H1 (cell line): ENCODE measurements around the gene GJB6. TPM values are rescaled to one million over a fixed set of nuclear protein-coding genes. Genes with fewer than 3 reads are reported as not detected.

ENCODE experiments used
- CTCF ChIA-PET: fragments of 300-600 bp; sonication (Branson Sonifier 250); formaldehyde crosslinking; loops from one replicate; lab custom pipeline; 2021; ENCODE audit not compliant: partially characterized antibody; lab: Charles Lee
- POLR2A ChIA-PET: fragments of 300-600 bp; sonication (Branson Sonifier 250); formaldehyde crosslinking; loops from one replicate; lab custom pipeline; 2021; ENCODE audit warnings: inconsistent platforms; ENCODE audit not compliant: partially characterized antibody; lab: Charles Lee
- DNase-seq, 2 experiments: peaks; one replicate each; pipeline versions ENCODE4 v3.0.0 to v3.0.0-alpha.2; 2010 to 2022; ENCODE audit warnings: low spot score in 2 of 2, low read depth in 1 of 2, mixed read lengths in 1 of 2
- FAIRE-seq: peaks from 2 replicates; lab custom pipeline; 2011; peaks lifted over from hg19 to GRCh38; lab: Jason Lieb, UNC
- H2AFZ ChIP-seq: 2 replicates; pipeline ENCODE4 v1.8.1; 2012; ENCODE audit warnings: low read length, inconsistent platforms
- H2AK5ac ChIP-seq: 2 replicates; pipeline ENCODE4 v1.6.1; 2013; ENCODE audit warnings: low read depth, low read length
- H2BK120ac ChIP-seq: replicated peaks from 2 replicates; pipeline ENCODE3; 2013; ENCODE audit warnings: low read depth, low read length, inconsistent platforms
- H2BK12ac ChIP-seq: 2 replicates; pipeline ENCODE4 v1.6.1; 2013; ENCODE audit warnings: low read depth, low read length
- H2BK15ac ChIP-seq: 2 replicates; pipeline ENCODE4 v1.6.1; 2013; ENCODE audit warnings: low read length
- H2BK20ac ChIP-seq: 2 replicates; pipeline ENCODE4 v1.6.1; 2013; ENCODE audit warnings: low read length
- H2BK5ac ChIP-seq: 2 replicates; pipeline ENCODE4 v1.6.1; 2013; ENCODE audit warnings: low read depth, low read length
- H3K14ac ChIP-seq: 2 replicates; pipeline ENCODE4 v1.6.1; 2013; ENCODE audit warnings: inconsistent platforms; ENCODE audit not compliant: insufficient read length
- H3K18ac ChIP-seq: 2 replicates; pipeline ENCODE4 v1.6.1; 2013; ENCODE audit warnings: low read length; ENCODE audit errors: extremely low read depth
- H3K23ac ChIP-seq: 2 replicates; pipeline ENCODE4 v1.6.1; 2013; ENCODE audit warnings: inconsistent platforms; ENCODE audit not compliant: insufficient read length
- H3K23me2 ChIP-seq: 2 replicates; pipeline ENCODE4 v1.6.1; 2013; ENCODE audit warnings: low read depth, low read length
- H3K27ac ChIP-seq: 2 replicates; pipeline ENCODE4 v1.6.1; 2011; ENCODE audit warnings: low read depth, low read length, inconsistent platforms
- H3K27me3 ChIP-seq, 4 experiments: replicated peaks in 1 of 4; 1 replicate in 1 of 4; 2 replicates in 3 of 4; pipeline versions ENCODE4 v1.6.1 to v1.8.1; 2011 to 2013; ENCODE audit warnings: low read length in 3 of 4, mild to moderate bottlenecking in 3 of 4, inconsistent platforms in 2 of 4, mixed read lengths in 2 of 4, moderate library complexity in 1 of 4; ENCODE audit not compliant: control insufficient read depth in 3 of 4, insufficient read depth in 3 of 4; ENCODE audit errors: extremely low read depth in 1 of 4
- H3K36me3 ChIP-seq, 4 experiments: 2 replicates each; pipeline versions ENCODE4 v1.6.1 to v1.8.1; 2011 to 2013; ENCODE audit warnings: mild to moderate bottlenecking in 4 of 4, low read length in 3 of 4, moderate library complexity in 2 of 4, control low read depth in 1 of 4, inconsistent platforms in 1 of 4; ENCODE audit not compliant: insufficient read depth in 4 of 4, control insufficient read depth in 2 of 4
- H3K4ac ChIP-seq: replicated peaks from 2 replicates; pipeline ENCODE3; 2013; ENCODE audit warnings: low read length, low read depth, mixed read lengths, inconsistent platforms; ENCODE audit not compliant: insufficient read length
- H3K4me1 ChIP-seq, 4 experiments: replicated peaks in 1 of 4; 1 replicate in 1 of 4; 2 replicates in 3 of 4; pipeline versions ENCODE4 v1.6.1 to v1.8.1; 2011 to 2013; ENCODE audit warnings: low read length in 3 of 4, inconsistent platforms in 2 of 4, mixed read lengths in 1 of 4; ENCODE audit not compliant: insufficient read depth in 4 of 4, control insufficient read depth in 3 of 4
- H3K4me2 ChIP-seq, 2 experiments: 2 replicates each; pipeline versions ENCODE4 v1.6.1 to v1.8.1; 2011 to 2013; ENCODE audit warnings: low read depth in 2 of 2, low read length in 2 of 2, control low read depth in 1 of 2, inconsistent platforms in 1 of 2, mild to moderate bottlenecking in 1 of 2; ENCODE audit not compliant: insufficient read depth in 1 of 2
- H3K4me3 ChIP-seq, 4 experiments: fragments of 200-600, 300-600 bp in 1 of 4; sonication (generic), shearing (Covaris generic), sonication (Bioruptor Twin) in 1 of 4; 2 replicates each; pipeline versions ENCODE4 v1.5.1 to v1.8.1; 2011 to 2016; ENCODE audit warnings: low read length in 4 of 4, low read depth in 3 of 4, control low read depth in 2 of 4, inconsistent platforms in 2 of 4, mild to moderate bottlenecking in 2 of 4, mixed read lengths in 1 of 4, moderate library complexity in 1 of 4; ENCODE audit not compliant: insufficient read depth in 2 of 4; ENCODE audit errors: extremely low read depth in 1 of 4
- H3K56ac ChIP-seq: replicated peaks from 2 replicates; pipeline ENCODE3; 2013; ENCODE audit warnings: low read depth, mild to moderate bottlenecking, mixed read lengths, low read length, inconsistent platforms; ENCODE audit not compliant: insufficient read length
- H3K79me1 ChIP-seq: 2 replicates; pipeline ENCODE4 v1.6.1; 2013; ENCODE audit warnings: low read depth, low read length, control low read depth
- H3K79me2 ChIP-seq, 2 experiments: 2 replicates each; pipeline versions ENCODE4 v1.6.1 to v1.8.1; 2012 to 2013; ENCODE audit warnings: low read length in 2 of 2, mild to moderate bottlenecking in 2 of 2, inconsistent platforms in 1 of 2; ENCODE audit not compliant: insufficient read depth in 2 of 2, control insufficient read depth in 1 of 2
- H3K9ac ChIP-seq, 4 experiments: replicated peaks in 1 of 4; 1 replicate in 1 of 4; 2 replicates in 3 of 4; pipeline versions ENCODE4 v1.6.1 to v1.8.1; 2011 to 2013; ENCODE audit warnings: low read depth in 3 of 4, low read length in 3 of 4, control low read depth in 2 of 4, mild to moderate bottlenecking in 2 of 4, moderate library complexity in 2 of 4, inconsistent platforms in 1 of 4; ENCODE audit errors: extremely low read depth in 1 of 4
- H3K9me3 ChIP-seq, 2 experiments: 2 replicates each; pipeline versions ENCODE4 v1.6.1 to v1.8.1; 2012 to 2013; ENCODE audit warnings: mild to moderate bottlenecking in 2 of 2, moderate library complexity in 2 of 2, control low read depth in 1 of 2, inconsistent platforms in 1 of 2, low read depth in 1 of 2, low read length in 1 of 2, mixed read lengths in 1 of 2; ENCODE audit not compliant: insufficient read depth in 2 of 2
- H4K20me1 ChIP-seq, 2 experiments: replicated peaks in 1 of 2; 2 replicates each; pipeline versions ENCODE3 to v1.8.1; 2011 to 2013; ENCODE audit warnings: inconsistent platforms in 2 of 2, low read length in 2 of 2, mild to moderate bottlenecking in 1 of 2; ENCODE audit not compliant: insufficient read depth in 2 of 2, control insufficient read depth in 1 of 2
- H4K5ac ChIP-seq: 2 replicates; pipeline ENCODE4 v1.6.1; 2013; ENCODE audit warnings: low read length, low read depth, mixed read lengths, inconsistent platforms; ENCODE audit not compliant: insufficient read length
- H4K8ac ChIP-seq: 2 replicates; pipeline ENCODE4 v1.8.0; 2013; ENCODE audit warnings: mild to moderate bottlenecking, moderate library complexity, low read length, inconsistent platforms; ENCODE audit not compliant: insufficient read depth; ENCODE audit errors: extremely low read depth
- H4K91ac ChIP-seq: replicated peaks from 2 replicates; pipeline ENCODE3; 2013; ENCODE audit warnings: low read length, mixed read lengths, inconsistent platforms; ENCODE audit not compliant: insufficient read length
- HDAC2 ChIP-seq, 2 experiments: fragments of 300-600 bp in 1 of 2; sonication (generic) in 1 of 2; IDR thresholded peaks; 2 replicates each; pipeline ENCODE4 v1.6.1; 2011 to 2012; ENCODE audit warnings: low read depth in 2 of 2, low read length in 2 of 2, mild to moderate bottlenecking in 2 of 2, moderate library complexity in 2 of 2, borderline replicate concordance in 1 of 2, inconsistent platforms in 1 of 2
- NANOG ChIP-seq: IDR thresholded peaks from 2 replicates; pipeline ENCODE4 v1.6.1; 2011; ENCODE audit warnings: low read length, low read depth, mild to moderate bottlenecking, inconsistent platforms; ENCODE audit not compliant: insufficient read depth, poor library complexity, severe bottlenecking
- NRF1 ChIP-seq: IDR thresholded peaks from 2 replicates; pipeline ENCODE4 v1.6.1; 2011; ENCODE audit warnings: mild to moderate bottlenecking, low read depth, low read length, improper control_type of control experiment
- RFX5 ChIP-seq: IDR thresholded peaks from 2 replicates; pipeline ENCODE4 v1.6.1; 2011; ENCODE audit warnings: low read depth, low read length, improper control_type of control experiment, borderline replicate concordance
- SIN3A ChIP-seq, 2 experiments: IDR thresholded peaks in 1 of 2; conservative IDR thresholded peaks in 1 of 2; 2 replicates each; pipeline ENCODE4 v1.6.1; 2011 to 2012; ENCODE audit warnings: low read length in 2 of 2, improper control_type of control experiment in 1 of 2, low read depth in 1 of 2, mild to moderate bottlenecking in 1 of 2
- SRF ChIP-seq: IDR thresholded peaks from 2 replicates; pipeline ENCODE4 v1.6.1; 2011; ENCODE audit warnings: mild to moderate bottlenecking, low read depth, low read length, moderate library complexity
- WGBS, 2 experiments: shearing (Covaris generic) in 1 of 2; methylation state at CpG; one replicate each; pipeline versions ENCODE4 v1.1.6 to v1.1.7; 2013 to 2015; ENCODE audit warnings: low lambda C conversion rate in 2 of 2, mixed read lengths in 2 of 2, inconsistent platforms in 1 of 2, low coverage in 1 of 2, missing lambda C conversion rate in 1 of 2; ENCODE audit not compliant: insufficient replicate concordance in 2 of 2, insufficient coverage in 1 of 2, insufficient read length in 1 of 2; ENCODE audit errors: extremely low coverage in 1 of 2, missing lambda C conversion rate in 1 of 2; 5-methylcytosine and 5-hydroxymethylcytosine counted together
- polyA plus RNA-seq, 7 experiments: library from polyadenylated mRNA; depleted of rRNA in 3 of 7; stranded (reverse) in 5 of 7; unstranded in 2 of 7; fragments of >200 nt in 5 of 7; fragments of 200-250 nt in 2 of 7; gene quantifications; 1 replicate in 5 of 7; 2 replicates in 1 of 7; 4 replicates in 1 of 7; pipeline versions ENCODE4 v1.2.1 to v1.2.3, GENCODE V29; 2011 to 2013; ENCODE audit warnings: missing spikeins in 2 of 7, mixed read lengths in 2 of 7
- total RNA-seq: library from RNA; stranded (reverse); fragmentation: NEBNext Ultra II Directional; extraction: Animal tissue kit (Norgen Biotek cat#: 25700); gene quantifications from 2 replicates; pipeline ENCODE4 v1.2.1, GENCODE V29; 2021

The GJB6 gene
- total and polyA plus RNA-seq, 2 of the 8 experiments (the other 6 are each of a cell fraction or from before 2014, with no cell fraction given): not detected

DNA sequence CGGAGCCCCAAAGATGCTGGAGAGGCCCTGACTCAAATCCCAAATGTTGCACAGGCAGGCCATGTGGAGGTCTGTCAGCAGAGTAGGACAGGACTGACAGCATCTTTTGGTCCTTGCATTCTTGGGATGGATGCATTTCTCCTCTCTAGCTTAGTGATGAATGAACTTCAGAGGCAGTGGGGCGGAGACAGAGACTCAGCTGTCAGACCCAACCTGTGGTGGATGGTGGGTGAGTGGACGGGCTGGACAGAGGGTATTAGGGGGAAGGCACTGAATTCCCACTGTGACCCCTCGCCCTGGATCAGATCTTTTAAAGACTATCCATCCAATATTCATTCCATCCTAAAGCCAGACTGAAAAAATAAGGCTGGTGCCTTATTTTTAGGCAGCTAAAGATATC, 39.3 kb upstream of the GJB6 start:
- Histone ChIP-seq H3K27me3 (no peaks in the 10 kb centered on the region), H3K56ac (no peak overlapping the region), H3K4me1 (no peaks in the 10 kb centered on the region), H3K14ac (no peak overlapping the region), H3K23me2 (no peaks in the 10 kb centered on the region), H4K91ac (no peak overlapping the region), H2BK5ac (no peak overlapping the region), H2AFZ (no peak overlapping the region), H2BK12ac (no peak overlapping the region), H3K79me2 (no peaks in the 10 kb centered on the region), H3K4ac (no peak overlapping the region), H2BK15ac (no peak overlapping the region), H2BK20ac (no peak overlapping the region), H4K5ac (no peak overlapping the region), H3K9me3 (no peaks in the 10 kb centered on the region), H4K8ac (no peak overlapping the region), H3K18ac (no peak overlapping the region), H2BK120ac (no peak overlapping the region), H3K4me2 (no peak overlapping the region), H3K23ac (no peak overlapping the region), H2AK5ac (no peak overlapping the region), H4K20me1 (no peaks in the 10 kb centered on the region), H3K79me1 (no peaks in the 10 kb centered on the region), H3K27ac (no peak overlapping the region), H3K4me3 (no peak overlapping the region), H3K9ac (no peak overlapping the region), H3K36me3 (no peaks in the 10 kb centered on the region)
- no peak for TF ChIP-seq NRF1
- no peak for TF ChIP-seq RFX5
- no peak for TF ChIP-seq SIN3A (conservative IDR thresholded peaks at IDR 0.05 in 1 of 2, IDR thresholded peaks at IDR 0.05 in 1 of 2; ENCODE audit: low read depth in 1 of 2, low read length in 2 of 2)
- TF ChIP-seq SRF: no peak
- TF ChIP-seq NANOG: no peak
- no peak for TF ChIP-seq HDAC2 (IDR thresholded peaks at IDR 0.05; ENCODE audit: borderline replicate concordance in 1 of 2, low read depth in 2 of 2, low read length in 2 of 2)
- FAIRE-seq (no peak), DNase-seq (no peak)
- POLR2A ChIA-PET: no interaction called here
- CTCF ChIA-PET: interaction anchor here (1.9 kb wide), 1 partner anchor 220 kb away, joined by 6 read pairs; no protein-coding TSS in a partner anchor
- WGBS, 2 experiments: 71% methylated on average over 4 of the region's 4 CpGs; no CpG with 5 or more reads in 1 of the 2 experiments
